G401 (cell line): Measurements from ENCODE around the gene NXF3. TPM values are rescaled to one million over a fixed set of nuclear protein-coding genes. Genes with fewer than 3 reads are reported as not detected.
"Not testable (repeated sequence)": the region's sequence is repeated elsewhere in the genome, so short reads cannot be mapped to it uniquely, and the experiment has no call there.

Experiments
- DNase-seq: peaks from one replicate; pipeline ENCODE4 v3.0.0-alpha.2; 2015; ENCODE audit warnings: low spot score
- in situ Hi-C: cut with HindIII; loops from 2 replicates; pipeline ENCODE4 v1.10.0; 2016; ENCODE audit warnings: low sequenced_read_pairs, mixed read lengths
- total RNA-seq: library from RNA; depleted of rRNA; stranded (reverse); fragments of >200 nt; shearing (Covaris generic); gene quantifications from 2 replicates; pipeline ENCODE4 v1.2.3, GENCODE V29; 2014; rRNA removed

The NXF3 gene
- total RNA-seq, result not detected in 2 replicates

GRCh38 chrX:103092942-103093341 is at the start of gene NXF3:
Gene NXF3, minus strand, starts transcription at chrX:103093143. Its CDS starts 120 bp downstream, at chrX:103093023.
- DNase-seq, result no peak
- in situ Hi-C loops, result no loop called here

- in situ Hi-C loops, DNase-seq: not testable (repeated sequence)
Measured at GRCh38 chrX:103136528-103136927, 43.6 kb upstream of the NXF3 start.

GRCh38 chrX:103124284-103124683 is 31.3 kb upstream of the NXF3 start:
- no peak for DNase-seq
- in situ Hi-C loops, result no loop called here

- in situ Hi-C loops, result no loop called here
- DNase-seq, result no peak
Measured at GRCh38 chrX:103120748-103121147, 27.8 kb upstream of the NXF3 start.

GRCh38 chrX:103116970-103117369 is 24.0 kb upstream of the NXF3 start:
- in situ Hi-C loops, DNase-seq: not testable (repeated sequence)

GRCh38 chrX:103109497-103109896 is 16.6 kb upstream of the NXF3 start:
- DNase-seq, in situ Hi-C loops: not testable (repeated sequence)

GRCh38 chrX:103107836-103108235 is 14.9 kb upstream of the NXF3 start:
- in situ Hi-C loops, result no loop called here
- DNase-seq, result no peak

- in situ Hi-C loops, DNase-seq: not testable (repeated sequence)
Measured at GRCh38 chrX:103107227-103107737, 14.3 kb upstream of the NXF3 start.

GRCh38 chrX:103104370-103104769 is 11.4 kb upstream of the NXF3 start:
- in situ Hi-C loops, result not testable (repeated sequence)

GRCh38 chrX:103103866-103104265 is 10.9 kb upstream of the NXF3 start:
- in situ Hi-C loops, DNase-seq: not testable (repeated sequence)

More at GRCh38 chrX:103104370-103104769, 11.4 kb upstream of the NXF3 start:
- DNase-seq, result not testable (repeated sequence)

- DNase-seq, result no peak
- in situ Hi-C loops, result no loop called here
Measured at GRCh38 chrX:103101299-103102042, 8.5 kb upstream of the NXF3 start.

- no peak for DNase-seq
Measured at GRCh38 chrX:103100484-103100883, 7.5 kb upstream of the NXF3 start.

GRCh38 chrX:103099691-103100090 is 6.7 kb upstream of the NXF3 start:
- in situ Hi-C loops, result no loop called here
- DNase-seq, result no peak

More at GRCh38 chrX:103100484-103100883, 7.5 kb upstream of the NXF3 start:
- in situ Hi-C loops, result no loop called here

- in situ Hi-C loops, result no loop called here
Measured at GRCh38 chrX:103098488-103098887, 5.5 kb upstream of the NXF3 start.

GRCh38 chrX:103081051-103081450 is 11.9 kb downstream of the NXF3 start:
- DNase-seq, result no peak
- in situ Hi-C loops, result no loop called here

More at GRCh38 chrX:103098488-103098887, 5.5 kb upstream of the NXF3 start:
- DNase-seq, result no peak

- no peak for DNase-seq
- in situ Hi-C loops, result no loop called here
Measured at GRCh38 chrX:103073467-103073866, 19.5 kb downstream of the NXF3 start.

- no peak for DNase-seq
- in situ Hi-C loops, result no loop called here
Measured at GRCh38 chrX:103066606-103067005, 26.3 kb downstream of the NXF3 start.

GRCh38 chrX:103063918-103064434 is 29.0 kb downstream of the NXF3 start, which contains the start of gene BEX1:
Gene BEX1, minus strand, starts transcription at chrX:103064171. Its CDS starts 897 bp downstream, at chrX:103063274.
- in situ Hi-C loops, result no loop called here
- DNase-seq, result peak; percentile 91

- peak; percentile 75 for DNase-seq
- in situ Hi-C loops, result no loop called here
Measured at GRCh38 chrX:103063191-103063845, 29.6 kb downstream of the NXF3 start.

GRCh38 chrX:103061486-103061885 is 31.5 kb downstream of the NXF3 start:
- DNase-seq, result no peak
- in situ Hi-C loops, result no loop called here
